GM12874 (cell line): ENCODE measurements around the gene PLA2G2C.

Experiments used
- TF ChIP-seq, protein P1 (sequence below): IDR thresholded peaks from 2 replicates; pipeline ENCODE4 v1.5.1; 2011; ENCODE audit warnings: low read depth, mild to moderate bottlenecking, control low read depth, low read length, moderate library complexity; ENCODE audit not compliant: insufficient read depth

Gene PLA2G2C

DNA sequence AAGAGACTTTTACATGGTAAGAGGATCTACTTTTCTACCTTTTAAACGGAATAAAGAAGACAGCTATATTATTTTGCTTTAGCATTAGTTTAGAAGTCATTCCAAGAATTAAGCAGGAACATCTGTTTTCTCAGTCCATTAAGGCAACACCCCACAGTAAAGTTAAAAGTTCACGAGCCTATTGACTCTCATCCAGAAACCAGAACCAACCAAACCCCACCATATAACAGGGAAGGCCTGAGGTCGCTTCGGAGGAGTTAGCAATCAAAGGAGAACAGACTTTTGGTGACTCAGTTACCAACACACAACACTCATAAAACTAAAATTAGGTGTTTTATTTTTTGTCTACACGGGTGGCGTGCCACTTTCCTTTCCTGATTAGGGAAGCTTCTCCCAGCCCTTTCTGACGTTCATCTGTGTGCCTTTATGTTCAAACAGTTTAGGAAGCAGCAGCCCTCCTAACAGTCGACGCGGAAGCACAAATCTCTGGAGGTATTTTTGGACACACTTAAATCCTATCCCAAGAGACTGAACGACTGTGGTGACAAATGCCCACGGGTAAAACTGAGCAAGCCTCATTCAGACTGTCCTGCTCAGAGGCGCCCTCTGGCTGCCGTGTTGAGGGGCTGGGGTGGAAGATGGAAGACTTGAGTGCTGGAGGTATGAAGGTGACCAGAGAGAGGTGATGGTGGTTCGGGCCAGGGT lies 8.6 kb upstream of the PLA2G2C start:
- TF ChIP-seq, protein P1, sequence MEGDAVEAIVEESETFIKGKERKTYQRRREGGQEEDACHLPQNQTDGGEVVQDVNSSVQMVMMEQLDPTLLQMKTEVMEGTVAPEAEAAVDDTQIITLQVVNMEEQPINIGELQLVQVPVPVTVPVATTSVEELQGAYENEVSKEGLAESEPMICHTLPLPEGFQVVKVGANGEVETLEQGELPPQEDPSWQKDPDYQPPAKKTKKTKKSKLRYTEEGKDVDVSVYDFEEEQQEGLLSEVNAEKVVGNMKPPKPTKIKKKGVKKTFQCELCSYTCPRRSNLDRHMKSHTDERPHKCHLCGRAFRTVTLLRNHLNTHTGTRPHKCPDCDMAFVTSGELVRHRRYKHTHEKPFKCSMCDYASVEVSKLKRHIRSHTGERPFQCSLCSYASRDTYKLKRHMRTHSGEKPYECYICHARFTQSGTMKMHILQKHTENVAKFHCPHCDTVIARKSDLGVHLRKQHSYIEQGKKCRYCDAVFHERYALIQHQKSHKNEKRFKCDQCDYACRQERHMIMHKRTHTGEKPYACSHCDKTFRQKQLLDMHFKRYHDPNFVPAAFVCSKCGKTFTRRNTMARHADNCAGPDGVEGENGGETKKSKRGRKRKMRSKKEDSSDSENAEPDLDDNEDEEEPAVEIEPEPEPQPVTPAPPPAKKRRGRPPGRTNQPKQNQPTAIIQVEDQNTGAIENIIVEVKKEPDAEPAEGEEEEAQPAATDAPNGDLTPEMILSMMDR, result peak; percentile 84

DNA sequence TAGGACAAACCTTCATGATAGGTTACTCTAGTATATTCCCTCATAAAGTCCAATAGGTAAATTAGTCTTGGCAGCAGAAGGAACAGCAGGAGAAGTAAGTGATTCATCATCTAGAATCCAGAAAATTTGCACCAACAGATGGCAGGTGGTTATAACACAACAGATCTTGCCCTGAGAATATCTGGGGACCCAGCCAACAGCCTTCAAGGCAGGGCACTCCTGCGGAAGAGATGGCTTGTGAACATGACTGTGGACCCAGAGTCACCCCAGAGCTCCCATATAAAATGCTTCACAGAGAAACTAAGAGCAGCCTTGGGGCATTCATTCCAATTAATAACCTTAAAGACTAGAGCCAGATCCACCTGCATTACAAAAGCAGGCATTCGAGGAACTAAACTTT lies 7.9 kb upstream of the PLA2G2C start:
- TF ChIP-seq, protein P1, result no peak

DNA sequence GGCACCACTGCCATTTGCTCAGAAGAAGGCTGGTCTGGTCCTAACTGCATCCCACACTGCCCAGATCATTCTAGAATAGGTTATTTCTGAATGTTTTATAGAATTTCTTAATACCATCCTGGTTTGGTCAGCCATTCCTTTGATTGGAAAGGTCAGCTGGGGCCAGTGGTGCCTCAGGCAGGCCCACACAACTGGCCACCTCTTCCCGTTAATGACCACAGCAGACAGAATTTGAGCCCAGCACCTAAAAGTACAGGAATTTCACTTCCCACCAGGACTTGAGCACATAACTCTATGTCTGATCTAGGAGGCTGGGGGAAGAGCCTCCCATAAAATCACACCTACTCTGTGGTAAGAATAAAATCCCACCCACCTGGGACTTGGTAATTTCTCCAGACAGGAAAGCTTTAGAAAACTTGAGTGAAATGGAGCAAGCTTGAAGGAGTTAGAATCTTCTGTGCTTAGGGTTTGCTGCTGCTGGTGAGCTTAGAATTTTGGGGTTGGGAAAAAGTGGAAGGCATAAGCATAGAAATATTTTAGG lies 6.6 kb upstream of the PLA2G2C start:
- TF ChIP-seq, protein P1, result no peak

DNA sequence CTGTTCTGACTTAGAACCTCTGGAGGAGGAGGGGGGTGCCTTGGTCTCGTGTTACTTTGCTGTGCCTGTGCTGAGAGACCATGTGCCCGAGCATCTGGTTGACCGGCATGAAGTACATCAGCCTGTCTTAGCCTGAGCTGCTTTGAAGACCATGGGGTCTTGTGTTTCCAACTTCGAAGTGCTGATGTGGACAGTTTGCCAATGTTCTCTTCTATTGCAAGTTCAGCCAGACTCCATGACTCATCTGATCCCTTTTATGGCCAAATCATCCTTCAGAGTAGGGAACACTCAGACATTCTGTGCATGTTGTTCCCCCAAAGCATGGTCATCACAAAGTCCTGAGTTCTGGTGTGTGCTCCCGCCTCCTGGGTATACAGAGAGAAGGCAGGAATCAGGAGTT lies 6.0 kb upstream of the PLA2G2C start:
- TF ChIP-seq, protein P1, result no peak

DNA sequence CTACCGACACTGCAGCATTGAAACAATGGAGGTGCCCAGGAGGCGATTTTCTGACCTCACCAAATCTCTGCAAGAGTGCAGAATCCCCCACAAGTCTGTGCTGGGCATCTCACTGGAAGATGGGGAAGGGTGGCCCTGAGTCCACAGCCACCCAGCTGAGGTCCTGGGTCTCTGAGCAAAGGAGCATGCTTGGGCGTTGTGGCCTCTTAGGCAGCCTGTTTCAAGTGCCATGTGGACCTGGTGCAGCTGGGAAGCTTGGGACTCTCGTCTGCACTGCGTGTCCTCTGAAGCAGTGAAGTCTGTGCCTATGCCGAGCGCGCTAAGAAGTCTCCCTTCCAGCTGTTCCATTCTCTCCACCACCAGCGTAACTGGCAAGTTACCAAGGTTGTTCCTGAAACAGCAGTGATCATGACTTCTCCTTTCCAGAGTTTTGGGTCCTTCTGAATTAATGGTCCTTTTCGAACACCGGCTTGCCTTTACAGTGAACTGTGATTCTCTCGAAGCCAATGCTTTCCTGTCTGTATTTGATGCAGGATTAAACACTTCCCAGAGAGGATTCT lies 5.0 kb upstream of the PLA2G2C start:
- TF ChIP-seq, protein P1, result no peak

DNA sequence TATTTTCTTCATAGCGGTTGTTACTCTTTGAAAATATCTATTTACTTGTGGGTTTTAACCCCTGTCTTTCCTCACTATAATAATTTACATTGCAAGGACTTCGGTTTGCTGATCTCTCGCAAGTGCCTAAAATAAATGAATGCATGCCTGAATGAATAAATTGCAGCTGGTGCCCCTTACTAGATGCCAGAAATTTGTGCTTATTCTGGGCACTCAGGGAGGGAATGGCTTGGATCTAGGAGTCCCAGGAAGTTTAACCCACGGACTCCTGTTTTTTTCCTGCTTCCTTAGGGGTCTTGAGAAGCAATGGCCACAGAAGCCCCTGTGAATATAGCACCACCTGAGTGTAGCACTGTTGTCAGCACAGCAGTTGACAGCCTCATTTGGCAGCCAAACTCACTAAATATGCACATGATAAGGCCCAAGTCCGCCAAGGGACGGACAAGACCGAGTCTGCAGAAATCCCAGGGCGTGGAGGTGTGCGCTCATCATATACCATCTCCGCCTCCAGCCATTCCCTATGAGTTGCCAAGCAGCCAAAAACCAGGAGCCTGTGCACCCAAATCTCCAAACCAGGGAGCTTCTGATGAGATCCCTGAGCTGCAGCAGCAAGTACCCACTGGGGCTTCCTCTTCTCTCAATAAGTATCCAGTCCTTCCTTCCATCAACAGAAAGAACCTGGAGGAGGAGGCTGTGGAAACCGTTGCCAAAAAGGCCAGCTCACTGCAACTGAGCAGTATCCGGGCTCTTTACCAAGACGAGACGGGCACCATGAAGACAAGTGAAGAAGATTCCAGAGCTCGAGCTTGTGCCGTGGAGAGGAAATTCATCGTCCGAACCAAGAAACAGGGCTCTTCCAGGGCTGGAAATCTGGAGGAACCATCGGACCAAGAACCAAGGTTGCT lies 4.2 kb upstream of the PLA2G2C start:
- TF ChIP-seq, protein P1, result no peak

DNA sequence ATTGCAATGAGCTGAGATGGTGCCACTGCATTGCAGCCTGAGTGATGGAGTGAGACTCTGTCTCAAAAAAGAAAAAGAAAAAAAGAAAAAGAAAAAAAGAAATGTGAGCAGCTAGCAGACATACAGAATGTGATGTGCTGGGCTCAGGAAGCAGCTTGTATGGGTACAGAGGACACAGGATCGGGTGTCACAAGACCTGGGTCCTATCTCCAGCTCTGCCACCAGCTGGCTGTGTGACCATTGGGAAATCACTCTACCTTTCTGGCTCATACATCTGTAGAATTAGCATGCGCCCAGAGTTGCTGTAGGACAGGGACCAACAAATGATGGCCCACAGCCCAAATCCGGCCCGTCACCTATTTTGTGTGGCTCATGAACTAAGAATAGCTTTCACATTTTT lies 3.3 kb upstream of the PLA2G2C start:
- TF ChIP-seq, protein P1, result no peak
